Upper lobe of left lung (tissue), 6 donors: ENCODE results near the gene CHCHD6. TPM values are rescaled to one million over a fixed set of nuclear protein-coding genes. Genes with fewer than 3 reads are reported as not detected.

Experiments used
- ATAC-seq, 2 donors: fragments of 200-7000 bp; cut with Tn5 transposase; one replicate each; pipeline ENCODE4 v1.9.1; 2022; ENCODE audit warnings: mild to moderate bottlenecking in 2 of 2, moderate library complexity in 2 of 2; ENCODE audit not compliant: low FRiP score in 2 of 2
- DNase-seq, 2 donors: peaks; one replicate each; pipeline ENCODE4 v3.0.0-alpha.2; 2019 to 2020
- H3K27ac ChIP-seq, 4 donors: fragments of 200-600 bp; sonication (generic); one replicate each; pipeline ENCODE4 v1.5.1; 2016 to 2019
- H3K27me3 ChIP-seq, 4 donors: fragments of 200-600 bp; sonication (generic); one replicate each; pipeline ENCODE4 v1.5.1; 2017 to 2019
- H3K36me3 ChIP-seq, 4 donors: fragments of 200-600 bp; sonication (generic); one replicate each; pipeline ENCODE4 v1.5.1; 2016 to 2019
- H3K4me1 ChIP-seq, 4 donors: fragments of 200-600 bp; sonication (generic); one replicate each; pipeline ENCODE4 v1.5.1; 2018 to 2019
- H3K4me3 ChIP-seq, 4 donors: fragments of 200-600 bp; sonication (generic); one replicate each; pipeline ENCODE4 v1.5.1; 2017 to 2019; ENCODE audit warnings: mild to moderate bottlenecking in 2 of 4, moderate library complexity in 1 of 4
- H3K9me3 ChIP-seq, 4 donors: fragments of 200-600 bp; sonication (generic); one replicate each; pipeline ENCODE4 v1.5.1; 2018 to 2019
- CTCF ChIP-seq, 6 experiments: fragments of 450-650 bp in 4 of 6; fragments of 200-600 bp in 2 of 6; sonication (generic) in 2 of 6; IDR thresholded peaks; one replicate each; pipeline ENCODE4 v1.5.1; 2016 to 2019; ENCODE audit warnings: antibody characterized with exemption in 6 of 6
- EP300 ChIP-seq, 4 donors: sonication (generic); formaldehyde crosslinking; IDR thresholded peaks; one replicate each; pipeline ENCODE4 v1.5.1; 2017; ENCODE audit warnings: antibody characterized with exemption in 4 of 4, control low read depth in 2 of 4
- POLR2A ChIP-seq, 4 donors: fragments of 450-650 bp; IDR thresholded peaks; one replicate each; pipeline ENCODE4 v1.5.1; 2016 to 2017; ENCODE audit warnings: antibody characterized with exemption in 4 of 4, mild to moderate bottlenecking in 2 of 4
- POLR2AphosphoS5 ChIP-seq, 2 donors: sonication (generic); formaldehyde crosslinking; IDR thresholded peaks; one replicate each; pipeline ENCODE4 v1.5.1; 2017; ENCODE audit warnings: antibody characterized with exemption in 2 of 2
- WGBS, 2 donors: methylation state at CpG; one replicate each; pipeline ENCODE4 v1.1.5; 2017 to 2018; 5-methylcytosine and 5-hydroxymethylcytosine counted together
- total RNA-seq, 6 donors: library from RNA; depleted of rRNA in 4 of 6; stranded (reverse); fragments of >200 nt in 4 of 6; gene quantifications; one replicate each; pipeline versions ENCODE4 v1.1.0 to v1.2.1, GENCODE V29; 2016 to 2021
- donor health status: DM: no; HTN: no; CAD: no; lungs with moderate emphysema.
- donor health status: DM: no; HTN: yes; CAD: no; lungs with severe emphysema.

CHCHD6 gene
- total RNA-seq, 6 donors from 2014 or later, result 16.6 to 35.6 (median 21.8) TPM

GRCh38 chr3:126976906-126977305 is 272.9 kb downstream of the CHCHD6 start:
- peaks cover 0 to 15% (median 6%) of the 10 kb centered on the region in 4 donors for H3K4me1 ChIP-seq
- WGBS, 2 donors, result 93 to 94% methylated on average over 7 of the region's 7 CpGs
- DNase-seq (peak in 1 of 2 donors; percentile 56), ATAC-seq (peak in 1 of 2 donors; percentile 4)
- no peak overlapping the region for H3K27ac ChIP-seq
- H3K27me3 ChIP-seq, result no peaks in the 10 kb centered on the region
- H3K9me3 ChIP-seq, result peaks cover 0 to 9% (median 6%) of the 10 kb centered on the region in 4 donors
- no peak overlapping the region for H3K4me3 ChIP-seq
- H3K36me3 ChIP-seq, result no peaks in the 10 kb centered on the region
- TF ChIP-seq POLR2AphosphoS5 (IDR thresholded peaks at IDR 0.05) (no peak), CTCF (IDR thresholded peaks at IDR 0.05) (no peak), EP300 (IDR thresholded peaks at IDR 0.05) (no peak), POLR2A (IDR thresholded peaks at IDR 0.05) (no peak)

DNA sequence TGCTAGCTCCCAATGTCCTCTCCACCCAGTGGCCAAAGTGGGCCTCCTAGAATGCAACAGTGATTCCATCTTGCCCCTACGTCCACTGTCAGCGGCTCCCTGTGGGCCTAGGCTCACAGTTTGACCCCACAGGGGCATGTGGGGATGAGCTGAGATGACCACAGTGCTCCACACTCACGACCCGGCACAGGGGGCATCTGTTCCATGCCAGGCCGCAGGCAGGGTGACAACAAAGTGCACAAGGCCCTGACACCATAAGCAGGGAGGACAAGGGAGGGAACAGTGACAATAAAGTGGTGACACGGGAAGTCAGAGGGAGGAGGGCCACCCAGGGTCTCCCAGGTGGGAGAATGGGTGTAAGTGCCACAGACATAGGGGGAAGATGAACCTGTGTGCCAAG is 273.8 kb downstream of the CHCHD6 start:
- ATAC-seq (no peak), DNase-seq (peak in 1 of 2 donors; percentile 15)
- no peak for TF ChIP-seq POLR2AphosphoS5 (IDR thresholded peaks at IDR 0.05)
- no peak for TF ChIP-seq EP300 (IDR thresholded peaks at IDR 0.05)
- TF ChIP-seq POLR2A (IDR thresholded peaks at IDR 0.05), result no peak
- no peak for TF ChIP-seq CTCF (IDR thresholded peaks at IDR 0.05)
- Histone ChIP-seq H3K9me3 (peaks cover 0 to 9% (median 6%) of the 10 kb centered on the region in 4 donors), H3K4me1 (peaks cover 0 to 13% (median 11%) of the 10 kb centered on the region in 4 donors), H3K27me3 (no peaks in the 10 kb centered on the region), H3K36me3 (no peaks in the 10 kb centered on the region), H3K4me3 (no peak overlapping the region), H3K27ac (no peak overlapping the region)
- 83 to 89% methylated on average over 5 to 6 of the region's 6 CpGs for WGBS, 2 donors

- Histone ChIP-seq H3K27me3 (no peaks in the 10 kb centered on the region), H3K27ac (no peak overlapping the region), H3K36me3 (no peaks in the 10 kb centered on the region), H3K9me3 (peaks cover 0 to 9% (median 6%) of the 10 kb centered on the region in 4 donors), H3K4me3 (no peak overlapping the region), H3K4me1 (peaks cover 0 to 13% (median 11%) of the 10 kb centered on the region in 4 donors)
- no peak for TF ChIP-seq POLR2A (IDR thresholded peaks at IDR 0.05)
- DNase-seq (no peak), ATAC-seq (no peak)
- WGBS, 2 donors, result 96 to 97% methylated on average over 5 of the region's 5 CpGs
These were observed 274.3 kb downstream of the CHCHD6 start for GRCh38 chr3:126978291-126978690.

DNA sequence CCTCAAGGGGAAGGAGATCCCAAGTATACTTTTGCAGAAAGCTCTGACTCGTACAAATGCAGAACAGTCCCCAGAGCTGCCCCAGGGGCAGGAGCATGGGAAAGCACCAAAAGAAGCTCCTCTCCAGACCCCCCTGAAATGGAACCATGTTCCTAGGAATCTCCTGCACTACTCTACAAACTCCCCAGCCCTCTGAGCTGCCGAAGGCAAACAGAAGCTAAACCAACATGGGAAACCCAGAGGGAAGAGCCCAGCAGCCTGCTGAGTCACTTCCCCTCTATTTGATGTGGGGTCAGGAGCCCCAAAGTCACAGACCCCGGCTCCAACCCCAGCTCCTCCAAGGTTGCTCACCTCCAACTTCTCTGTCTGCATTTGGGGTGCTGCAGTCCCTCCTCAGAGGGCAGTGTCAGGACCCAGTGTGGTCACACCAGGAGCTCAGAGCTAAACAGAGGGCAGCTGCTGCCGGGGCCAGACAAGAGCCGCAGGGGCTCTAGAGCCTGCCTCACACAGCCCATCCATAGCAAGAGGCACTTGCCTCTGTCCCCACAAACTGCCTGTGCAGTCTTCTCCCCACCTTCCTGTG is 275.1 kb downstream of the CHCHD6 start:
- Histone ChIP-seq H3K4me1 (peaks cover 5 to 18% (median 17%) of the 10 kb centered on the region in 4 donors), H3K27me3 (no peaks in the 10 kb centered on the region), H3K9me3 (peaks cover 0 to 9% (median 6%) of the 10 kb centered on the region in 4 donors), H3K36me3 (no peaks in the 10 kb centered on the region), H3K4me3 (no peak overlapping the region), H3K27ac (no peak overlapping the region)
- ATAC-seq (no peak), DNase-seq (peak in 1 of 2 donors; percentile 25)
- 44 to 55% methylated on average over 3 to 5 of the region's 5 CpGs for WGBS, 2 donors
- TF ChIP-seq CTCF (IDR thresholded peaks at IDR 0.05), result no peak
- TF ChIP-seq EP300 (IDR thresholded peaks at IDR 0.05), result no peak
- TF ChIP-seq POLR2AphosphoS5 (IDR thresholded peaks at IDR 0.05), result no peak
- TF ChIP-seq POLR2A (IDR thresholded peaks at IDR 0.05), result no peak

GRCh38 chr3:126980266-126980811 is 276.3 kb downstream of the CHCHD6 start:
- ATAC-seq (no peak), DNase-seq (no peak)
- H3K27ac ChIP-seq, result no peak overlapping the region
- H3K4me1 ChIP-seq, result peaks cover 14 to 30% (median 24%) of the 10 kb centered on the region in 4 donors
- no peaks in the 10 kb centered on the region for H3K27me3 ChIP-seq
- H3K9me3 ChIP-seq, result no peaks in the 10 kb centered on the region
- H3K36me3 ChIP-seq, result no peaks in the 10 kb centered on the region
- H3K4me3 ChIP-seq, result no peak overlapping the region
- TF ChIP-seq CTCF (IDR thresholded peaks at IDR 0.05) (no peak), POLR2AphosphoS5 (IDR thresholded peaks at IDR 0.05) (no peak), POLR2A (IDR thresholded peaks at IDR 0.05) (no peak), EP300 (IDR thresholded peaks at IDR 0.05) (no peak)
- 84 to 92% methylated on average over 15 of the region's 15 CpGs for WGBS, 2 donors
